Panc1 (cell line): ENCODE measurements around the gene C1QTNF3.

Experiments
- CTCF ChIP-seq: fragments of 450-650 bp; IDR thresholded peaks from 2 replicates; pipeline ENCODE4 v1.5.1; 2017; ENCODE audit warnings: mild to moderate bottlenecking
- POLR2AphosphoS5 ChIP-seq: IDR thresholded peaks from 2 replicates; pipeline ENCODE4 v1.6.1; 2012; ENCODE audit warnings: mild to moderate bottlenecking, low read depth, low read length, moderate library complexity
- SIN3A ChIP-seq: IDR thresholded peaks from 2 replicates; pipeline ENCODE4 v1.6.1; 2012; ENCODE audit warnings: low read depth, mild to moderate bottlenecking, low read length, moderate library complexity, borderline replicate concordance; ENCODE audit not compliant: insufficient read depth
- TCF7L2 ChIP-seq: IDR thresholded peaks from 2 replicates; pipeline ENCODE4 v1.6.1; 2011; ENCODE audit warnings: mild to moderate bottlenecking, low read depth, low read length, inconsistent platforms
- TF ChIP-seq, protein P1 (sequence below), 2 experiments: IDR thresholded peaks; 2 replicates each; pipeline ENCODE4 v1.6.1; 2011 to 2012; ENCODE audit warnings: low read depth in 2 of 2, control low read depth in 1 of 2, low read length in 1 of 2, mild to moderate bottlenecking in 1 of 2, moderate library complexity in 1 of 2; ENCODE audit not compliant: insufficient read depth in 1 of 2

DNA sequence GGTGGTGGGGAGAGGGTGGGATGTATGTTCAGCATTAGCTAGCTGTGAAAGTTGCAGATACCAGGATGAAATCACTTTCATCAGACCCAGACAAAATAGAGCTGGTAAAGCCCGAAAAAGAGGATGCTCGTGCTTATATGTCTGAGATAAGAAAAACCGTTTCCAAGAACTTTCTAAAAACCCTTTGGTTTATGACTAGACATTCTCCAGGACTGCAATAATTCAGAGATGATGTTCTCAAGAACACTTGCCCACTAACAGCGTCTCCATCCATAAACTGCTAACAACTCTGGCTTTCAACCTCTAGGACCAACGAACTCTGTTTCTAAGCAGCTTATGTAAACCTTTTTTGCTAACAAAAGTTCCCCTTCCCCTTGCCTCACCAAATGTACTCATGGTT lies 26.8 kb downstream of the C1QTNF3 start:
- TF ChIP-seq CTCF (no peak), POLR2AphosphoS5 (no peak), SIN3A (no peak), TCF7L2 (no peak)
- TF ChIP-seq, protein P1, sequence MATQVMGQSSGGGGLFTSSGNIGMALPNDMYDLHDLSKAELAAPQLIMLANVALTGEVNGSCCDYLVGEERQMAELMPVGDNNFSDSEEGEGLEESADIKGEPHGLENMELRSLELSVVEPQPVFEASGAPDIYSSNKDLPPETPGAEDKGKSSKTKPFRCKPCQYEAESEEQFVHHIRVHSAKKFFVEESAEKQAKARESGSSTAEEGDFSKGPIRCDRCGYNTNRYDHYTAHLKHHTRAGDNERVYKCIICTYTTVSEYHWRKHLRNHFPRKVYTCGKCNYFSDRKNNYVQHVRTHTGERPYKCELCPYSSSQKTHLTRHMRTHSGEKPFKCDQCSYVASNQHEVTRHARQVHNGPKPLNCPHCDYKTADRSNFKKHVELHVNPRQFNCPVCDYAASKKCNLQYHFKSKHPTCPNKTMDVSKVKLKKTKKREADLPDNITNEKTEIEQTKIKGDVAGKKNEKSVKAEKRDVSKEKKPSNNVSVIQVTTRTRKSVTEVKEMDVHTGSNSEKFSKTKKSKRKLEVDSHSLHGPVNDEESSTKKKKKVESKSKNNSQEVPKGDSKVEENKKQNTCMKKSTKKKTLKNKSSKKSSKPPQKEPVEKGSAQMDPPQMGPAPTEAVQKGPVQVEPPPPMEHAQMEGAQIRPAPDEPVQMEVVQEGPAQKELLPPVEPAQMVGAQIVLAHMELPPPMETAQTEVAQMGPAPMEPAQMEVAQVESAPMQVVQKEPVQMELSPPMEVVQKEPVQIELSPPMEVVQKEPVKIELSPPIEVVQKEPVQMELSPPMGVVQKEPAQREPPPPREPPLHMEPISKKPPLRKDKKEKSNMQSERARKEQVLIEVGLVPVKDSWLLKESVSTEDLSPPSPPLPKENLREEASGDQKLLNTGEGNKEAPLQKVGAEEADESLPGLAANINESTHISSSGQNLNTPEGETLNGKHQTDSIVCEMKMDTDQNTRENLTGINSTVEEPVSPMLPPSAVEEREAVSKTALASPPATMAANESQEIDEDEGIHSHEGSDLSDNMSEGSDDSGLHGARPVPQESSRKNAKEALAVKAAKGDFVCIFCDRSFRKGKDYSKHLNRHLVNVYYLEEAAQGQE (IDR thresholded peaks at IDR 0.05; ENCODE audit: insufficient read depth in 1 of 2, low read depth in 2 of 2, low read length in 1 of 2) = no peak
